Peyer's patch (tissue), 4 donors: ENCODE measurements around the gene FCGR3A.
"Not testable (repeated sequence)": the region's sequence is repeated elsewhere in the genome, so short reads cannot be mapped to it uniquely, and the experiment has no call there.

Experiments used
- POLR2A ChIP-seq, 2 donors: fragments of 450-650 bp; IDR thresholded peaks; one replicate each; pipeline ENCODE4 v1.5.1; 2017; ENCODE audit warnings: antibody characterized with exemption in 2 of 2, mild to moderate bottlenecking in 2 of 2, moderate library complexity in 2 of 2
- TF ChIP-seq, protein P1 (sequence below), 6 experiments: fragments of 450-650 bp in 4 of 6; fragments of 200-600 bp in 2 of 6; sonication (generic) in 1 of 6; IDR thresholded peaks; one replicate each; pipeline ENCODE4 v1.5.1; 2017 to 2019; ENCODE audit warnings: antibody characterized with exemption in 6 of 6, mild to moderate bottlenecking in 3 of 6, moderate library complexity in 1 of 6

DNA sequence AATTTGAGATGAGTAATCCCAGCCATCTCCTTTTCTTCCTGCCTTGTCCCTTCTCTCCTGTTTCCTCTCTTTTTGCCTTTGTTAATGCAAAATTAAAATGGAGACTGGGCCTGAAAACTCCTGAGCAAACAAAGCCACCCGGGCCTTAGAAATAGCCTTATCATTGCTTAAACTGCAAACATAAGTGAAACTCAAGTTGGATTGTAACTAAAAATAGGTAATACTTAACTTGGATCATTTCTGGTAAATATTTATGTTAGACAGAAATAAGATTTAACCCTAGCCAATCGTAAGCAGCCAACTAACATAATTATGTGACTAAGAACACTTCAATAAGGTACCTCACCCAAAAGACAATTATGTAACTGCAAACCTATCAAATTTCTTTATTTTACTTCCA is 46.0 kb upstream of the FCGR3A start:
- TF ChIP-seq, protein P1, sequence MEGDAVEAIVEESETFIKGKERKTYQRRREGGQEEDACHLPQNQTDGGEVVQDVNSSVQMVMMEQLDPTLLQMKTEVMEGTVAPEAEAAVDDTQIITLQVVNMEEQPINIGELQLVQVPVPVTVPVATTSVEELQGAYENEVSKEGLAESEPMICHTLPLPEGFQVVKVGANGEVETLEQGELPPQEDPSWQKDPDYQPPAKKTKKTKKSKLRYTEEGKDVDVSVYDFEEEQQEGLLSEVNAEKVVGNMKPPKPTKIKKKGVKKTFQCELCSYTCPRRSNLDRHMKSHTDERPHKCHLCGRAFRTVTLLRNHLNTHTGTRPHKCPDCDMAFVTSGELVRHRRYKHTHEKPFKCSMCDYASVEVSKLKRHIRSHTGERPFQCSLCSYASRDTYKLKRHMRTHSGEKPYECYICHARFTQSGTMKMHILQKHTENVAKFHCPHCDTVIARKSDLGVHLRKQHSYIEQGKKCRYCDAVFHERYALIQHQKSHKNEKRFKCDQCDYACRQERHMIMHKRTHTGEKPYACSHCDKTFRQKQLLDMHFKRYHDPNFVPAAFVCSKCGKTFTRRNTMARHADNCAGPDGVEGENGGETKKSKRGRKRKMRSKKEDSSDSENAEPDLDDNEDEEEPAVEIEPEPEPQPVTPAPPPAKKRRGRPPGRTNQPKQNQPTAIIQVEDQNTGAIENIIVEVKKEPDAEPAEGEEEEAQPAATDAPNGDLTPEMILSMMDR (IDR thresholded peaks at IDR 0.05), result not testable (repeated sequence)
- not testable (repeated sequence) for TF ChIP-seq POLR2A (IDR thresholded peaks at IDR 0.05)
